CD4-positive, alpha-beta T cell (primary cell): ENCODE data around the gene DNM1L. TPM values are rescaled to one million over a fixed set of nuclear protein-coding genes. Genes with fewer than 3 reads are reported as not detected.

Experiments
- ATAC-seq: fragments of 200-7000 bp; cut with Tn5 transposase; one replicate; pipeline ENCODE4 v1.10.0; 2022; ENCODE audit warnings: mild to moderate bottlenecking; ENCODE audit not compliant: poor library complexity
- CTCF ChIA-PET: fragments of 350-600 bp; sonication (Branson Sonifier 250); formaldehyde crosslinking; loops from one replicate; lab custom pipeline; 2021; ENCODE audit warnings: antibody characterized with exemption, inconsistent platforms; lab: Charles Lee
- POLR2A ChIA-PET: fragments of 350-600 bp; sonication (Branson Sonifier 250); formaldehyde crosslinking; loops from one replicate; lab custom pipeline; 2021; ENCODE audit warnings: antibody characterized with exemption, inconsistent platforms; lab: Charles Lee
- DNase-seq, 14 experiments: peaks; one replicate each; pipeline ENCODE4 v3.0.0-alpha.2; 2013 to 2020; ENCODE audit warnings: mixed read lengths in 2 of 14
- H3K27ac ChIP-seq, 2 donors: one replicate each; pipeline versions ENCODE4 v1.5.1 to v1.7.0; 2013; ENCODE audit warnings: low read length in 2 of 2, low read depth in 1 of 2, mild to moderate bottlenecking in 1 of 2
- H3K27me3 ChIP-seq, 2 experiments: 1 replicate in 1 of 2; 2 replicates in 1 of 2; pipeline versions ENCODE4 v1.6.1 to v1.7.0; 2013; ENCODE audit warnings: low read length in 2 of 2, control low read depth in 1 of 2, mild to moderate bottlenecking in 1 of 2, moderate library complexity in 1 of 2; ENCODE audit not compliant: insufficient read depth in 2 of 2, control insufficient read depth in 1 of 2
- H3K36me3 ChIP-seq: one replicate; pipeline ENCODE4 v1.6.1; 2013; ENCODE audit warnings: low read length, control low read depth; ENCODE audit not compliant: insufficient read depth
- H3K4me1 ChIP-seq: one replicate; pipeline ENCODE4 v1.6.1; 2013; ENCODE audit warnings: low read length, control low read depth; ENCODE audit not compliant: insufficient read depth
- H3K4me3 ChIP-seq: one replicate; pipeline ENCODE4 v1.5.1; 2013; ENCODE audit warnings: mild to moderate bottlenecking, low read length, moderate library complexity
- H3K9me3 ChIP-seq, 2 experiments: 1 replicate in 1 of 2; 2 replicates in 1 of 2; pipeline versions ENCODE4 v1.6.1 to v1.7.0; 2013; ENCODE audit warnings: low read length in 2 of 2, mild to moderate bottlenecking in 2 of 2, control low read depth in 1 of 2, moderate library complexity in 1 of 2; ENCODE audit not compliant: control insufficient read depth in 1 of 2, insufficient read depth in 1 of 2
- H3K27ac Mint-ChIP-seq: one replicate; pipeline ENCODE4 v1.8.0; 2020; ENCODE audit warnings: mixed read lengths
- H3K27me3 Mint-ChIP-seq: one replicate; pipeline ENCODE4 v1.8.0; 2021; ENCODE audit warnings: mixed read lengths
- H3K36me3 Mint-ChIP-seq: one replicate; pipeline ENCODE4 v1.8.0; 2021; ENCODE audit warnings: low read depth, mixed read lengths
- H3K4me1 Mint-ChIP-seq: one replicate; pipeline ENCODE4 v1.8.0; 2021; ENCODE audit warnings: low read depth, mixed read lengths
- H3K4me3 Mint-ChIP-seq: one replicate; pipeline ENCODE4 v1.8.0; 2020; ENCODE audit warnings: mild to moderate bottlenecking, mixed read lengths
- H3K9me3 Mint-ChIP-seq: one replicate; pipeline ENCODE4 v1.8.0; 2020; ENCODE audit warnings: mixed read lengths
- intact Hi-C, 2 experiments: fragments of 100-400 bp; cut with DNase I in 1 of 2; cut with micrococcal nuclease in 1 of 2; formaldehyde crosslinking; loops; one replicate each; pipeline versions ENCODE4 v1.15.1 to v1.9.0; 2023 to 2025; cut with DNase I, micrococcal nuclease
- total RNA-seq, 174 experiments: library from RNA in 2 of 174; stranded (reverse) in 2 of 174; gene quantifications; one replicate each; pipeline ENCODE4 v1.2.3 and lab custom pipeline; 2021 to 2026
- TF ChIP-seq, protein P1 (sequence below): fragments of 200-600 bp; IDR thresholded peaks from one replicate; pipeline ENCODE4 v1.8.0; 2022; ENCODE audit warnings: antibody characterized with exemption, mild to moderate bottlenecking

Gene DNM1L
- total RNA-seq, 2 experiments from 2014 or later, result 70.9 to 74.6 TPM

DNA sequence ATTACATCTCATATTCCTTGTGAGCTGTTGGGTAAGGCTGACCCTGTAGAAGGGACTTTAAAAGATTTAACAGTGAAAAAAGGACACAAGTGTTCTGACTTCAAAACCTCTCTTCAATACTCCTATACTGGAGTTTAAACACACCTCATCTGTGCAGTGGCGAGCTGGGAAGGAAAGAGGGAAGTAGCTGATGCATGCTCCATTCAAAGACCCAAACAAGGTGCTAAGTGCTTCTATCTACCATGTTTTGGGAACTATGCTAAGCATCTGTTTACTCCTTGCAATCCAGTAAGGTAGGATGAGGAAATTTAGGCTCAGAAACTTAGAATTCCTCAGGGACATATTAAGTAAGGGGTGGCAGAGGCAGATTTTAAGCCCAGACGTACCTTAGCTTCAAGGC is 16.4 kb upstream of the DNM1L start:
- Mint-ChIP-seq H3K9me3 (no peaks in the 10 kb centered on the region), H3K36me3 (no peaks in the 10 kb centered on the region), H3K27me3 (no peaks in the 10 kb centered on the region), H3K27ac (no peak overlapping the region), H3K4me3 (no peak overlapping the region), H3K4me1 (peaks cover 6% of the 10 kb centered on the region)
- H3K4me1 ChIP-seq, result no peaks in the 10 kb centered on the region
- H3K27me3 ChIP-seq, result no peaks in the 10 kb centered on the region
- CTCF ChIA-PET, result no interaction called here
- no peaks in the 10 kb centered on the region for H3K9me3 ChIP-seq
- DNase-seq (no peak), ATAC-seq (no peak)
- TF ChIP-seq, protein P1, sequence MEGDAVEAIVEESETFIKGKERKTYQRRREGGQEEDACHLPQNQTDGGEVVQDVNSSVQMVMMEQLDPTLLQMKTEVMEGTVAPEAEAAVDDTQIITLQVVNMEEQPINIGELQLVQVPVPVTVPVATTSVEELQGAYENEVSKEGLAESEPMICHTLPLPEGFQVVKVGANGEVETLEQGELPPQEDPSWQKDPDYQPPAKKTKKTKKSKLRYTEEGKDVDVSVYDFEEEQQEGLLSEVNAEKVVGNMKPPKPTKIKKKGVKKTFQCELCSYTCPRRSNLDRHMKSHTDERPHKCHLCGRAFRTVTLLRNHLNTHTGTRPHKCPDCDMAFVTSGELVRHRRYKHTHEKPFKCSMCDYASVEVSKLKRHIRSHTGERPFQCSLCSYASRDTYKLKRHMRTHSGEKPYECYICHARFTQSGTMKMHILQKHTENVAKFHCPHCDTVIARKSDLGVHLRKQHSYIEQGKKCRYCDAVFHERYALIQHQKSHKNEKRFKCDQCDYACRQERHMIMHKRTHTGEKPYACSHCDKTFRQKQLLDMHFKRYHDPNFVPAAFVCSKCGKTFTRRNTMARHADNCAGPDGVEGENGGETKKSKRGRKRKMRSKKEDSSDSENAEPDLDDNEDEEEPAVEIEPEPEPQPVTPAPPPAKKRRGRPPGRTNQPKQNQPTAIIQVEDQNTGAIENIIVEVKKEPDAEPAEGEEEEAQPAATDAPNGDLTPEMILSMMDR, result no peak
- POLR2A ChIA-PET, result no interaction called here
- no peak overlapping the region for H3K27ac ChIP-seq
- intact Hi-C loops, result no loop called here
- H3K36me3 ChIP-seq, result no peaks in the 10 kb centered on the region
- H3K4me3 ChIP-seq, result no peak overlapping the region

DNA sequence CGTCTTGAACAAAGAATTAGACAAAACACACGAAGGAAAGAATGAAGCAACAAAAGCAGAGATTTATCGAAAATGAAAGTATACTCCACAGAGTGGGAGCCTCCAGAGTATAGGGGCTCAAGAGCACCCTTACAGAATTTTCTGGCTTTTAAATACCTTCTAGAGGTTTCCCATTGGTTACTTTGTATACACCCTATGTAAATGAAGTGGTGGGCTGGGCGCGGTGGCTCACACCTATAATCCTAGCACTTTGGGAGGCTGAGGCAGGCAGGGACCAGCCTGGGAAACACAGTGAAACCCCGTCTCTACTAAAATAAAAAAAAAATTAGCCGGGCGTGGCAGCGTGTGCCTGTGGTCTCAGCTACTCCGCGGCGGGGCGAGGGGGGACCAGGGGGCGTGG is 13.1 kb upstream of the DNM1L start:
- no peak overlapping the region for H3K27ac Mint-ChIP-seq
- Histone ChIP-seq H3K27me3 (no peaks in the 10 kb centered on the region), H3K36me3 (no peaks in the 10 kb centered on the region), H3K4me1 (no peaks in the 10 kb centered on the region), H3K4me3 (no peak overlapping the region), H3K27ac (no peak overlapping the region), H3K9me3 (peaks cover 7 to 15% of the 10 kb centered on the region in 2 experiments)
- DNase-seq (no peak), ATAC-seq (no peak)
- H3K4me3 Mint-ChIP-seq, result peak overlapping the region; percentile 79
- H3K36me3 Mint-ChIP-seq, result no peaks in the 10 kb centered on the region
- no peaks in the 10 kb centered on the region for H3K27me3 Mint-ChIP-seq
- peaks cover 6% of the 10 kb centered on the region for H3K4me1 Mint-ChIP-seq
- ChIA-PET CTCF (no interaction called here), POLR2A (no interaction called here)
- intact Hi-C loops, result no loop called here
- H3K9me3 Mint-ChIP-seq, result no peaks in the 10 kb centered on the region
- TF ChIP-seq, protein P1, result no peak

DNA sequence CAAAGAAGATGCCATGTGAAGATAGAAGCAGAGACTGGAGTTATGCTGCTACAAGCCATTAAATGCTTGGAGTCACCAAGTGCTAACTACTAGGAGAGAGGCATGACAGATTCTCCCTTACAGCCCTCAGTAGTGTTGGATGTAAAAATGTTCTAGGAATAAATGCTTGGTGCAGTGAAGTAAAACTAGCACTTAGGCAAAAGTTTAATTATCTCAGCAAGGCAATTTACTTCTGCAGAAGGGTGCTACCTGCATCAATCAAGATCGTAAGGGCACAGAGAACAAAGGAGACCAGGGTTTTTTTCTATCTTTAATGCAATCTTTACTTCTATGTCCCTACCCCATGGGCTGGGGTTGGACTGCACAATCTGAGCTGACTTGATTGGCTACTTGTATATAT is 9.5 kb upstream of the DNM1L start:
- no peaks in the 10 kb centered on the region for H3K36me3 ChIP-seq
- no peak overlapping the region for H3K4me3 ChIP-seq
- no peaks in the 10 kb centered on the region for H3K27me3 ChIP-seq
- H3K27ac Mint-ChIP-seq, result no peak overlapping the region
- H3K27ac ChIP-seq, result no peak overlapping the region
- ChIA-PET CTCF (no interaction called here), POLR2A (no interaction called here)
- no peaks in the 10 kb centered on the region for H3K27me3 Mint-ChIP-seq
- H3K9me3 Mint-ChIP-seq, result no peaks in the 10 kb centered on the region
- no peak overlapping the region for H3K4me3 Mint-ChIP-seq
- intact Hi-C loops, result no loop called here
- ATAC-seq, result no peak
- peaks cover 7 to 15% of the 10 kb centered on the region in 2 experiments for H3K9me3 ChIP-seq
- H3K36me3 Mint-ChIP-seq, result no peaks in the 10 kb centered on the region
- H3K4me1 ChIP-seq, result no peaks in the 10 kb centered on the region
- peaks cover 6% of the 10 kb centered on the region for H3K4me1 Mint-ChIP-seq
- TF ChIP-seq, protein P1, result no peak
- DNase-seq, result no peak
